Dedifferentiated amniotic fluid mesenchymal stem cell (primary cell): ENCODE results near the gene GTF2I.
"Not testable (repeated sequence)": the region's sequence is repeated elsewhere in the genome, so short reads cannot be mapped to it uniquely, and the experiment has no call there.

ENCODE experiments used
- DNase-seq: peaks from one replicate; pipeline ENCODE4 v3.0.0-alpha.2; 2016; ENCODE audit errors: extremely low spot score

The GTF2I gene

GRCh38 chr7:74656837-74657691 is 454 bp upstream of the GTF2I start:
- DNase-seq, result peak; percentile 94

GRCh38 chr7:74658178-74659004 is 873 bp downstream of the GTF2I start:
- DNase-seq, result peak; percentile 86

- DNase-seq, result not testable (repeated sequence)
Measured at GRCh38 chr7:74660202-74660601, 2.7 kb downstream of the GTF2I start.

- not testable (repeated sequence) for DNase-seq
Measured at GRCh38 chr7:74661836-74662794, 4.6 kb downstream of the GTF2I start.

DNA sequence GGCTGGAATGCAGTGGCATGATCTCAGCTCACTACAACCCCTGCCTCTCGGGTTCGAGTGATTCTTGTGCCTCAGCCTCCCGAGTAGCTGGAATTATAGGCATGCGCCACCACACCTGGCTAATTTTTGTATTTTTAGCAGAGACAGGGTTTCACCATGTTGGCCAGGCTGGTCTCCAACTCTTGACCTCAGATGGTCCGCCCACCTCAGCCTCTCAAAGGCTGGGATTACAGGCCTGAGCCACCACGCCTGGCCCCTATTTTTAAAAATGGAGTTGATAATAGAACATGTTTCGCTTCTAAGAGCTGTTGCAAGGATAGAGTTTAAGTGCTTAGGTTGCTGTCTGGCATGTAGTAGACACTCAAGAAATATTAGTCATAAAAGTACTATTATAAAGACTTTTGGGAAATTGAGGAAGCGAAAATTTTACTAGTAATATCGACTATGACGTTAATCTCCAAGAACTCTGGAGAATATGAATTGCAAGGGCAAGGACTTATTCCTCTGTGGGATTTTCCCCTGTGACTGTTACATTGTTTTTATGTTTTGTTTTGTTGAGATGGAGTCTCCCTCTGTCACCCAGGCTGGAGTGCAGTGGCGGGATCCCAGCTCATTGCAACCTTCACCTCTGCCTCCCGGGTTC is 7.9 kb downstream of the GTF2I start:
- DNase-seq, result no peak

- DNase-seq, result not testable (repeated sequence)
Measured at GRCh38 chr7:74667013-74667412, 9.5 kb downstream of the GTF2I start.

GRCh38 chr7:74667520-74667919 is 10.0 kb downstream of the GTF2I start:
- not testable (repeated sequence) for DNase-seq

DNA sequence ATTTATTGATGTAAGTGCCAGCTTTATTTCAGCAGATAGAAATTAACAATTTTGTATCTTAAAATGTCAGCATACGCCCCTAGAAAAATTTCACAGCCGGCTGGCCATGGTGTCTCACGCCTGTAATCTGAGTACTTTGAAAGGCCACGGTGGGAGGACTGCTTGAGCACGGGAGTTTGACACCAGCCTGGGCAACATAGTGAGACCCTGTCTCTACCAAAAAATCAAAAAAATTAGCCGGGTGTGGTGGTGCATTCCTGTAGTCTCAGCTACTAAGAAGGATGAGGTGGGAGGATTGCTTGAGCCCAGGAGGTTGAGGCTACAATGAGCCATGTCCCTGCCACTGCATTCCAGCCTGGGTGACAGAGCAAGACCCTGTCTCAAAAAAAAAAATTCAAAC is 14.1 kb downstream of the GTF2I start:
- no peak for DNase-seq

DNA sequence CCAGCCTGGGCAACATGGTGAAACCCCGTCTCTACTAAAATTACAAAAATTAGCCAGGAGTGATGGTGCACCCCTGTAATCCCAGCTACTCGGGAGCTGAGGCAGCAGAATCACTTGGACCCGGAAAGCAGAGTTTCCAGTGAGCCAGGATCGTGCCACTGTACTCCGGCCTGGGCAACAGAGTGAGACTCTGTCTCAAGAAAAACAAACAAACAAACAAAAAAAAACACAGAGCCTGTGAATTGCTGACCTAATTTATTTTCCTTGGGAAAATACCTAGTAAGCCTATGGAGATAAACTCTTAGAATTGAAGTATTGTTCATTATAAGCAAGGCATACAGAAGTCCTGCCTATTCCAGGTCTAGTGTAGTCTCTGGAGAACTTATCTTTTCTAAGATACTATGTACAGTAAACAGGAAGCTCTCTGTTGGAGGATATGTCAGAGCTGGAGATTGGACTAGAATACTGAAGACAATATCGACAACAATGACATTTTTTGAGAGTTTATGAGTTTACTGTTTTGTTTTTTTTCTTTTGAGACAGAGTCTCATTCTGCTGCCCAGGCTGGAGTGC is 14.9 kb downstream of the GTF2I start:
- DNase-seq, result no peak

DNA sequence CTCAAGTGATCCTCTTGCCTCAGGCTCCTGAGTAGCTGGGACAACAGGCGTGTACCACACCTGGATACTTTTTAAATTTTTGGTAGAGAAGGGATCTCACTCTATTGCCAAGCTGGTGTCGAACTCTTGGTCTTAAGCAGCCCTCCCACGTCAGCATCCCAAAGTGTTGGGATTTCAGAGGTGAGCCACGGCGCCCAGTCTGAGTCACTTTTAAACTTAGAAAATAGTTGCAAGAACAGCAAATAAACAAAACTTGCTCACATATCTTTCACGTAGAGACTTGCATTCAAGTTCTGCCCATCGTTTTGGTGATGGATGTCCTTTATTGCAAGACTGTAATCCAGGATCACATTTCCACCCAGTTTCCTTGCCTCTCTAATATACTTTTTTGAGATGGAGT is 16.6 kb downstream of the GTF2I start:
- no peak for DNase-seq

DNA sequence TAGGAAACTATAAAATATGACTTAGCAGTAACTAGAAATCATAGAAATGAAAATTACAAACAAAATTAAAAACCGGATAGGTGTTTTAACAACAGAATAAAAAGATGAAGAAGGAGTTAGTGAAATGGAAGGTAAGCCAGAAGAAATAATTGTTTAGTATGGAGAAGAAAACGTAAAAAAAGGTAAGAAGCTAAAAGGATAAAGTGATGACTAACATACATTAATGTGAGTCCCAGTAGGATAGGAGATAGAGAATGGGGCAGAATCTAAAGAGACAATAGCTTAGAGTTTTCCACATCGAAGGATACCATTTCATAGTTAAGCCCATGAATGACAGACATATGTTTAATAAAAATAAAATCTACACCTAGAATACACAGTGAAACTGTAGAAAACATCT is 25.3 kb downstream of the GTF2I start:
- no peak for DNase-seq

GRCh38 chr7:74683799-74684198 is 26.3 kb downstream of the GTF2I start:
- DNase-seq, result no peak

DNA sequence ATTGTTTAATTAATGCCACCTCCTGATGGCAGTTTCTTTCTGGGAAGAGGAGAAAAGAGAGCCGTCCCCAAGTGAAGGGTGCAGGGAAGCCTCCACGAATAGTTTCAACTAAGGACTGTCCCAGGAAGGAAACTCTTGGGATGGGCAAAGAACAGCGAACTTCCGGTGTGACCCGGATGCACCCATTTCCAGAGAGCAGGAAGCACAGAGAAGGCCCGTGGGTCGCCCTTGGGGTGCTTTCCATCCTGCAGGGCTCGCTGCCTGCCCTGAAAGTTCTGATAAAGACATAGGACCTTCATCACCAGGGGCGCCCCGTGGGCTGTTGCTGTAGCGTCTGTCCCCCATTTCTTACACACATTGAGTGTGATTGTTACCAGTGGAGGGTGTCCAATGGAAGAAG is 27.0 kb downstream of the GTF2I start:
- no peak for DNase-seq

DNA sequence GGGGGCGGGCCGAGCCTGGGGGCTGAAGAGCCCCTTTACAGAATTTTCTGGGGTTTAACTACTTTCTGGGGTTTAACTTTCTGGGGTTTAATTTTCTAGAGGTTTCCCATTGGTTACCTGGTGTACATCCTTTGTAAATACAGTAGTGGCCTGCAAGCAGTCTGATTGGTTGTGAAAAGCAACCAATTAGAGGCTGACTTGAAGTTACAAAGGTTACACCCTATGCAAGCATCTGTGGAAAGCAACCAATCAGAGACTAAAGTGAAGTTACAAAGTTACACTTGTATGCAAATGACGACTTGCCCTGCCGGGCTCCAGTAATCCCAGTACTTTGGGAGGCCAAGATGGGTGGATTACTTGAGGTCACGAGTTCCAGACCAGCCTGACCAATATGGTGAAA is 27.4 kb downstream of the GTF2I start:
- no peak for DNase-seq

- DNase-seq, result no peak
Measured at GRCh38 chr7:74690474-74690873, 33.0 kb downstream of the GTF2I start.

- not testable (repeated sequence) for DNase-seq
Measured at GRCh38 chr7:74704419-74704818, 46.9 kb downstream of the GTF2I start.

GRCh38 chr7:74707238-74707637 is 49.7 kb downstream of the GTF2I start:
- DNase-seq, result no peak

DNA sequence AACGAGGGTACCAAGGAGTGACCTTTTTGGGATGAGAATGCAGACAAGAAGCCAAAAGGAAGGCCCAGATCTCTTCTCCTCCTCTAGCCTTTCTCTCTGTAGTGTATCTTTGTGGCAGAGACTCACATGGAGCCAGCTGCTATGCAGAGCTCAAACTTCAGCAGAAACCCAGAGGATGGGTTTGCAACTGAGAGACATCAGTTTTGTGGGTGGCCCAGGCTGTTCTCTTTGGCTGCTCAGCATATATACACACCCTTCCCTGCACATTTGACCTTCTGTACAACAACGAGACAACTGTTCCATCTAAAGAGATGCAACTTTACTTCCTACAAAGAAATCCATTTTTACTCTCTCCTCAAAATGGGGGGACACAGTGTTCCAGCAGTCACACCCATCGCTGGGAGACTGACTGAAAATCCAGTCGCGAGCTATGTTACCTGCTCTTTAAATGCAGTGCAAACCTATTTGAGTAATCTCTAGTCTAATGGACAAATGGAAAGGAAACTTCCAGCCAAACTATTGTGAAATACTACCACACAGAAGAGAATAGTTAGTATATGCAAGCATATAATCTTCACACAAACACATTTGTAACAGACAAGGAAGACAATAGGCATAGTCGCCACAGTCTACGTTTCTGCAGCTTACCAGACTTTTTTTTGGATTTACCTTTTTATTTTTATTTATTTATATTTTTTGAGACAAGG is 51.2 kb downstream of the GTF2I start:
- DNase-seq, result no peak

DNA sequence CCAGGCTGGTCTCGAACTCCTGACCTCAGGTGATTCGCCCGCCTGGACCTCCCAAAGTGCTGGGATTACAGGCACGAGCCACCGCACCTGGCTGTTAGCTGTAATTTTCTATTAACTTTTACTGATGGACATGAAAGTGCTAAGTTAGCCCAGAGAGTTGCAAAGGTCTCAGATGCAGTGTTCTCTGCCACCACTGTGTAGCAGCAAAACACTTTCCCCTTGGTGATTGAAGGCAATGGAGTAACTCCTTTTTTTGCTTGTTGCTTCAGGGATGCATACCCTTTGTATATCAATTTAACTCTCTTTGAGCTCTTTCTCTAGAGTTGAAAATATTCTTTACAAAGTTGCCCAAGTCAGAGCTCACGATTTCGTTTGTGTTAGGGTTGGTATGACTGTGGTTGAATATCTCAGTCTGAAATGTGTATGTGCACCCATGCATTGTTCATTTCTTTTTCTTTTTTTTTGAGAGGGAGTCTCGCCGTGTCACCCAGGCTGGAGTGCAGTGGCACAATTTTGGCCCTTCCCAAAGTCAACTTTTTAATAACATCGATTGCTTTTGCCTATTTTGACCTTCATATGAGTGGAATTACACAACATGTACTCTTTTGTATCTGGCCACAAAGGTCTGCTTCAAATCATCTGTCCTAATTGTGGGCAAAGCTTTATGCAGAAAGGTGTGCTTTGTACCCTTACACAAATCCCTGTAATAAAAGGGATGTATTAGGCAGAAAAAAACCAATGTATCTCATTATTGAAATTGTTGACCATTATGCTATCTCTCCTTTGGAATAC is 52.6 kb downstream of the GTF2I start:
- DNase-seq, result no peak
